Liver (tissue), 9 donors: Measurements from ENCODE around the gene CCDC116. TPM values are rescaled to one million over a fixed set of nuclear protein-coding genes. Genes with fewer than 3 reads are reported as not detected.

Source experiments
- DNase-seq: peaks from one replicate; pipeline ENCODE4 v3.0.0-alpha.2; 2017; ENCODE audit warnings: low spot score
- H3K27ac ChIP-seq, 2 donors: one replicate each; pipeline ENCODE4 v1.7.0; 2013; ENCODE audit warnings: inconsistent platforms in 2 of 2, low read length in 2 of 2, control low read depth in 1 of 2, low read depth in 1 of 2, mild to moderate bottlenecking in 1 of 2
- H3K27me3 ChIP-seq, 4 donors: one replicate each; pipeline versions ENCODE4 v1.6.1 to v1.7.0; 2013; ENCODE audit warnings: low read length in 3 of 4, inconsistent platforms in 1 of 4, mild to moderate bottlenecking in 1 of 4, moderate library complexity in 1 of 4; ENCODE audit not compliant: control insufficient read depth in 4 of 4, insufficient read depth in 4 of 4
- H3K36me3 ChIP-seq, 4 donors: one replicate each; pipeline versions ENCODE4 v1.6.1 to v1.7.0; 2013; ENCODE audit warnings: low read length in 3 of 4, mild to moderate bottlenecking in 3 of 4, low read depth in 1 of 4, moderate library complexity in 1 of 4; ENCODE audit not compliant: control insufficient read depth in 4 of 4, insufficient read depth in 3 of 4
- H3K4me1 ChIP-seq, 4 donors: one replicate each; pipeline versions ENCODE4 v1.6.1 to v1.7.0; 2013; ENCODE audit warnings: low read length in 3 of 4, mild to moderate bottlenecking in 3 of 4, moderate library complexity in 1 of 4; ENCODE audit not compliant: control insufficient read depth in 4 of 4, insufficient read depth in 4 of 4
- H3K4me3 ChIP-seq, 3 donors: one replicate each; pipeline versions ENCODE4 v1.6.1 to v1.7.0; 2013; ENCODE audit warnings: low read length in 3 of 3, control low read depth in 1 of 3, low read depth in 1 of 3, mild to moderate bottlenecking in 1 of 3
- H3K9ac ChIP-seq, 2 donors: one replicate each; pipeline ENCODE4 v1.7.0; 2013; ENCODE audit warnings: low read length in 2 of 2, mild to moderate bottlenecking in 2 of 2, moderate library complexity in 2 of 2, control low read depth in 1 of 2, low read depth in 1 of 2
- H3K9me3 ChIP-seq, 4 donors: one replicate each; pipeline versions ENCODE4 v1.6.1 to v1.7.0; 2013; ENCODE audit warnings: low read length in 3 of 4; ENCODE audit not compliant: control insufficient read depth in 4 of 4
- ATF3 ChIP-seq: IDR thresholded peaks from 2 replicates; pipeline ENCODE4 v1.6.1; 2016; ENCODE audit warnings: antibody characterized with exemption
- CTCF ChIP-seq: fragments of 150-350 bp; IDR thresholded peaks from 2 replicates; pipeline ENCODE4 v1.5.1; 2017; ENCODE audit warnings: improper control_type of control experiment, low read depth, low read length; ENCODE audit not compliant: missing input control
- EGR1 ChIP-seq, 2 donors: IDR thresholded peaks; 2 replicates each; pipeline ENCODE4 v1.6.1; 2016 to 2018; ENCODE audit warnings: antibody characterized with exemption in 2 of 2, low read depth in 2 of 2
- FOXA2 ChIP-seq: IDR thresholded peaks from 2 replicates; pipeline ENCODE4 v1.6.1; 2016; ENCODE audit warnings: antibody characterized with exemption
- GABPA ChIP-seq, 2 donors: IDR thresholded peaks in 1 of 2; conservative IDR thresholded peaks in 1 of 2; 2 replicates each; pipeline ENCODE4 v1.6.1; 2016; ENCODE audit warnings: antibody characterized with exemption in 2 of 2, mild to moderate bottlenecking in 1 of 2, moderate library complexity in 1 of 2
- HNF4A ChIP-seq, 2 donors: conservative IDR thresholded peaks; 2 replicates each; pipeline ENCODE4 v1.6.1; 2016; ENCODE audit warnings: antibody characterized with exemption in 2 of 2, mild to moderate bottlenecking in 2 of 2
- HNF4G ChIP-seq: IDR thresholded peaks from 2 replicates; pipeline ENCODE4 v1.6.1; 2016; ENCODE audit warnings: antibody characterized with exemption
- JUND ChIP-seq, 2 donors: IDR thresholded peaks; 2 replicates each; pipeline ENCODE4 v1.6.1; 2016; ENCODE audit warnings: antibody characterized with exemption in 2 of 2
- MAX ChIP-seq: IDR thresholded peaks from 2 replicates; pipeline ENCODE4 v1.6.1; 2016; ENCODE audit warnings: antibody characterized with exemption
- NR2F2 ChIP-seq: IDR thresholded peaks from 2 replicates; pipeline ENCODE4 v1.6.1; 2016; ENCODE audit warnings: antibody characterized with exemption
- RAD21 ChIP-seq, 2 donors: IDR thresholded peaks; 2 replicates each; pipeline ENCODE4 v1.6.1; 2016; ENCODE audit warnings: antibody characterized with exemption in 2 of 2, mild to moderate bottlenecking in 2 of 2
- REST ChIP-seq: IDR thresholded peaks from 2 replicates; pipeline ENCODE4 v1.6.1; 2016; ENCODE audit warnings: antibody characterized with exemption, mild to moderate bottlenecking
- RXRA ChIP-seq, 2 donors: IDR thresholded peaks; 2 replicates each; pipeline ENCODE4 v1.6.1; 2017 to 2018; ENCODE audit warnings: antibody characterized with exemption in 2 of 2, mild to moderate bottlenecking in 1 of 2
- SP1 ChIP-seq: IDR thresholded peaks from 2 replicates; pipeline ENCODE4 v1.6.1; 2018; ENCODE audit warnings: antibody characterized with exemption, mild to moderate bottlenecking
- TAF1 ChIP-seq: conservative IDR thresholded peaks from 2 replicates; pipeline ENCODE4 v1.6.1; 2016; ENCODE audit warnings: antibody characterized with exemption, mild to moderate bottlenecking
- YY1 ChIP-seq: IDR thresholded peaks from 2 replicates; pipeline ENCODE4 v1.6.1; 2016; ENCODE audit warnings: antibody characterized with exemption, mild to moderate bottlenecking
- ZBTB33 ChIP-seq: IDR thresholded peaks from 2 replicates; pipeline ENCODE4 v1.6.1; 2016; ENCODE audit warnings: antibody characterized with exemption
- WGBS: extraction: QIAGEN DNeasy Blood & Tissue Kit; methylation state at CpG from one replicate; pipeline ENCODE4 v1.1.7; 2013; 5-methylcytosine and 5-hydroxymethylcytosine counted together
- polyA plus RNA-seq, 2 donors: library from polyadenylated mRNA; stranded (reverse) in 1 of 2; unstranded in 1 of 2; fragments of 200-250 nt in 1 of 2; fragments of >200 nt in 1 of 2; fragmentation: Nextera tagmentation in 1 of 2; extraction: Ambion mirVana in 1 of 2; gene quantifications; one replicate each; pipeline versions ENCODE4 v1.2.1 to v1.2.3, GENCODE V29; 2013 to 2015
- total RNA-seq, 2 donors: library from RNA; depleted of rRNA; stranded (reverse); fragments of >200 nt; gene quantifications; one replicate each; pipeline ENCODE4 v1.2.3, GENCODE V29; 2014
- donor health status: healthy.
- donor health status: healthy.
- donor health status: healthy.
- donor health status: healthy.
- donor health status: healthy.

Gene CCDC116
- total and polyA plus RNA-seq, 4 donors = 0.05 to 0.08 (median 0.05) TPM; not detected in 1

- H3K27ac ChIP-seq = no peak overlapping the region
- H3K36me3 ChIP-seq = peaks cover 4 to 39% (median 21%) of the 10 kb centered on the region in 4 donors
- no peak overlapping the region for H3K9ac ChIP-seq
- no peak overlapping the region for H3K4me3 ChIP-seq
- TF ChIP-seq TAF1 (no peak), ATF3 (no peak), RXRA (IDR thresholded peaks at IDR 0.05) (no peak), ZBTB33 (no peak), YY1 (no peak), SP1 (no peak), MAX (no peak), GABPA (IDR thresholded peaks at IDR 0.05 in 1 of 2, conservative IDR thresholded peaks at IDR 0.05 in 1 of 2) (no peak), JUND (IDR thresholded peaks at IDR 0.05) (no peak)
- H3K4me1 ChIP-seq = peaks cover 0 to 5% (median 0%) of the 10 kb centered on the region in 4 donors
- WGBS = 87% methylated on average over 6 of the region's 6 CpGs
- H3K27me3 ChIP-seq = no peaks in the 10 kb centered on the region
- H3K9me3 ChIP-seq = no peaks in the 10 kb centered on the region
- no peak for DNase-seq
These were observed 39.6 kb downstream of the CCDC116 start for GRCh38 chr22:21672107-21672629.

- H3K9ac ChIP-seq = no peak overlapping the region
- TF ChIP-seq HNF4G (no peak), CTCF (no peak), FOXA2 (no peak), MAX (no peak), EGR1 (IDR thresholded peaks at IDR 0.05; ENCODE audit: low read depth in 2 of 2) (no peak), YY1 (no peak), NR2F2 (no peak), HNF4A (conservative IDR thresholded peaks at IDR 0.05) (no peak), REST (no peak), SP1 (no peak), RXRA (IDR thresholded peaks at IDR 0.05) (no peak), JUND (IDR thresholded peaks at IDR 0.05) (no peak), RAD21 (IDR thresholded peaks at IDR 0.05) (no peak)
- H3K4me1 ChIP-seq = peaks cover 2 to 10% (median 5%) of the 10 kb centered on the region in 4 donors
- H3K27ac ChIP-seq = no peak overlapping the region
- H3K36me3 ChIP-seq = peaks cover 4 to 39% (median 21%) of the 10 kb centered on the region in 4 donors
- no peak for DNase-seq
- no peaks in the 10 kb centered on the region for H3K27me3 ChIP-seq
- no peak overlapping the region for H3K4me3 ChIP-seq
- 97% methylated on average over 12 of the region's 12 CpGs for WGBS
- no peaks in the 10 kb centered on the region for H3K9me3 ChIP-seq
These were observed 41.2 kb downstream of the CCDC116 start for GRCh38 chr22:21673534-21674321.
